A172 (cell line): Measurements from ENCODE around the gene ZMAT5. TPM values are rescaled to one million over a fixed set of nuclear protein-coding genes. Genes with fewer than 3 reads are reported as not detected.
A peak's percentile ranks its signal among the peaks of the same experiment; 100 is the strongest.

Experiments used
- DNase-seq: peaks from one replicate; pipeline ENCODE4 v3.0.0-alpha.2; 2015; ENCODE audit warnings: low spot score
- total RNA-seq: library from RNA; depleted of rRNA; stranded (reverse); fragments of >200 nt; shearing (Covaris generic); gene quantifications from 2 replicates; pipeline ENCODE4 v1.2.3, GENCODE V29; 2014

Gene ZMAT5
- total RNA-seq, 1 experiment from 2014 or later = 12.0 TPM

- no peak for DNase-seq
Measured at GRCh38 chr22:29731058-29731850, 35.6 kb downstream of the ZMAT5 start.

- no peak for DNase-seq
Measured at GRCh38 chr22:29729161-29729560, 37.6 kb downstream of the ZMAT5 start.

DNA sequence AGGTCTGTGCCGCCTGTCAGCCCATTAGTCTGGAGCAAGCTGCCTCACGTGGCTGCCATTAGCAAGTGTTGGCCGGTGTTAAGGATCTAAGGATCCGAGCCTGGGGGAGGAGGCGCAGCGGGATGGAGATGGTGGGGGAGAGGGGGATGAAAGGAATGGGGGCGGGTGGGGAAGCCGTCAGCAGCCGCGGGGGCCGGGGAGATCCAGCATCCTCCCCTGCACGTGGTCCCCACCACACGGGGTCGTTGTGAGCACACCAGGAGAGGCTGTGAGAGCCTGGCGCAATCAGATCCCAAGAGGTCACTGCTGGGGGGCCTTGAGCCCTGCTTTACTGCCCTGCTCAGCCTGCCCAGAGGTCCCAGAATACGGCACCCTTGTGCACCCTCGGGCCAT is 39.7 kb downstream of the ZMAT5 start:
- DNase-seq = no peak

GRCh38 chr22:29726512-29727130 is 40.2 kb downstream of the ZMAT5 start:
- no peak for DNase-seq

DNA sequence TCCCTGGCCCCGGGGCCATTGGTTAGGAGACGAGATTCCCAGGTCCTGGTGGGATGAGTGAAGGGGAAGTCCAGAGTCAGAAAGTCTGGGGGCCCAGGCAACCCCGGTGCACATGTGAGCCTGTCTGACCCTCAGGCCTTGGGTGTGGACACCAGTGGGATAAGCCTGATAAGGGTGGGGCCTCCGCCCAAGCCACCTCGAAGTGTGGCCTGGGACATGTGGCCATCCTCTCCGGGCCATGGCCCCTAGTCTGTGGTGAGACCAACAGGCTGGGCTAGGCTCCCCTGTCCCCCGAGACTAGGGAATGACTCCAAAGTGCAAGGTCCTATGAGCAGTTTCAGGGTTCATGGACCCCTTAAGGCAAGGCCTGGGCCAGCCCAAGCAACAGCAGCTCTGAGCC is 40.7 kb downstream of the ZMAT5 start:
- no peak for DNase-seq

DNA sequence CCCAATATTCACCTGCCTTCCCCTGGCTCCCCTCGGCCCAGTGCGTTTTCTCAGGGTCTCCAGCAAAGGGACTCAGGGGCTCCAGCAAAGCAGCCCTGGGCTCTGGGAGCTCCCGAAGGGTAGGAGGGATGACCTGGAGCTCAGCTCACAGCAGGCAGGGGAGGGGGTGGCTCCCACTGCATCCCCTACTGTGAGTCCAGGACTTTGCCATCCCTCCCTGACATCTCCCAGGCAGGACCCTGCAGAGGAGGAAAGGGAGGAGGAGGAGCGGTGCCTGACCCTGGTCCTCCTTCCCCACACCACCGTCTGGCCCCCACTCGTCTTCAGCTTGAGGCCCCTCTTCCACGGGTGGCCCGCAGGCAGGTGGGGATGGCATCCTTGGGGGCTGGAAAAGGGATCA is 42.0 kb downstream of the ZMAT5 start:
- DNase-seq = no peak

GRCh38 chr22:29723766-29724165 is 43.0 kb downstream of the ZMAT5 start:
- no peak for DNase-seq

DNA sequence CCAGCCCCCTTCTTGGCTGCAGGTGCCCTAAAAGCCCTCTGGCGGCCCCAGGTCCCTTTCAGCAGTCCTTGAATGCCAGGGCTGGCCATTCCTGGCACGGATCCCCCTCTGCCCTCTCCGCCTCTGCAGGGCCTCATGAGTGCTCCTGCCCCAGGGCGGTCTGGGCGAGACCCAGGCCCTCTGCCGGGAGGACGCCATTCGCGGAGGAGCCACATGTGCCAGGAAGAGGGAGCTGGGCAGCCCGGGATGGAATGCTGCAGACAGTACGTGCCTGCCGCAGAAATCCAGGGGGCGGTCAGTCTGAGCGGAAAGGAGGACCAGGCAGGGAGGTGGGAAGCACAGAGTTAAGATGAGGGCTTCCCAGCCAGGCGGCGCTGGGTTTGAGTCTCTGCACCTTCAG is 44.2 kb downstream of the ZMAT5 start:
- no peak for DNase-seq

GRCh38 chr22:29722151-29722550 is 44.7 kb downstream of the ZMAT5 start:
- peak; percentile 44 for DNase-seq

GRCh38 chr22:29720811-29721323 is 45.9 kb downstream of the ZMAT5 start:
- no peak for DNase-seq

- no peak for DNase-seq
Measured at GRCh38 chr22:29719899-29720645, 46.7 kb downstream of the ZMAT5 start, which contains the start of gene CABP7. Gene CABP7, plus strand, starts transcription at chr22:29720003. Its CDS starts 422 bp downstream, at chr22:29720425.

DNA sequence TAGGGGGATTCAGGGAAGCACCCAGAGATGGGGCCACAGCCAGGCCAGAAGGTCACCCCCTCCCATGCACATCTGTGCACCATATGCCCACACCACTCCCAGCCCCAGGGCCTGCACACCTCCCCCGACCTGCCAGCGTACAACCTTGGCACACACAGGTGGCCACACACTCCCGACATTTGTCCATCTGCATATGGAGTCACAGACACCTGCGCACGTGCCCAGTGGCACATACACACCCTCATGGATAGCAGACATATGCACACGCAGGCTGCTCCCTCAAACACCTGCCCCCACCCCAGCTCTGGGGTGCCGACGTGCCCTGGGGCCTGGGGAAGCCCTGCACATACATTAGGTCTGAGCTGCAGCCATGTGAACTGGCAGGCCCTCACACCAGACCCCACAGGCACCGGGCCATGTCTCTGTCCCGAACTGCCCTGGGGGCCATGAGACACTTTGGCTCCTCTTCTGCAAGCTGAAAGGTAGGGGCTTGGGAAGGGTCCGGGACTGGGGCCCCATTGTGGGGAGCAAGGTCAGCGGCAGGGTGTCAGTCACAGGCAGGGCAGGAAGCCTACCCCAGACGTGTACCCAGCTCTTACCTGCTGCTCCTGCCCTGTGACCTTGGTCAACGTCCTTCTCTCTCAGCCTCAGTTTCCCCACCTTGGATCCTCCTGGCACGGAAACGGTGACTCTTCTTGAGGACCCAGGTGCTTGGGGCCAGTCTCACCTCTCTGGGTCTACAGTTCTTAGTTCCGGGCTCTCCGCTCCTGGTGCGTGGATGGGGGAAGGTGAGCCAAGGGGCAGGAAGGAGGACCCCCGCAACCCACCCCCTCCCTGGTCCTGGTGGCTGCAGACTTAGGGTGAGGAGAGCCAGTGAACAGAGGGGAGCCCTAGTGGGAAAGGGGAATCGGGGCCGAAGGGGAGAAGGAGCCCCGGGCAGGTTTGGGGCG is 47.6 kb downstream of the ZMAT5 start:
- no peak for DNase-seq

DNA sequence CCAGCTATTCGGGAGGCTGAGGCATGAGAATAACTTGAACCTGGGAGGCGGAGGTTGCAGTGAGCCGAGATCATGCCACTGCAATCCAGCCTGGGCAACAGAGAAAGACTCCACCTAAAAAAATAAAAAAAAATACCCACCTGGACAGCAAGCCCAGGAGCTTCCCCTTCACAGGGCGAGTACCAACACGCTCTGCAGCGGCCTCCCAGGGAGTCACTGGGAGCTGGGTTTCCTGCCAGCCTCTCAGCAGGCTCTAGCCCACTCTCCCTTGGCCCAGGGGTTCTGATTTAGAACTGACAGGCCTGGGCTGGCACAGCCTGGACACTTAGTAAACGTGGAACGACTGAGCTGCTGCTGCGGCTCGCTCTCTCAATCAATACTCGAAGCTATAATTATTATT is 49.0 kb downstream of the ZMAT5 start:
- DNase-seq = no peak

DNA sequence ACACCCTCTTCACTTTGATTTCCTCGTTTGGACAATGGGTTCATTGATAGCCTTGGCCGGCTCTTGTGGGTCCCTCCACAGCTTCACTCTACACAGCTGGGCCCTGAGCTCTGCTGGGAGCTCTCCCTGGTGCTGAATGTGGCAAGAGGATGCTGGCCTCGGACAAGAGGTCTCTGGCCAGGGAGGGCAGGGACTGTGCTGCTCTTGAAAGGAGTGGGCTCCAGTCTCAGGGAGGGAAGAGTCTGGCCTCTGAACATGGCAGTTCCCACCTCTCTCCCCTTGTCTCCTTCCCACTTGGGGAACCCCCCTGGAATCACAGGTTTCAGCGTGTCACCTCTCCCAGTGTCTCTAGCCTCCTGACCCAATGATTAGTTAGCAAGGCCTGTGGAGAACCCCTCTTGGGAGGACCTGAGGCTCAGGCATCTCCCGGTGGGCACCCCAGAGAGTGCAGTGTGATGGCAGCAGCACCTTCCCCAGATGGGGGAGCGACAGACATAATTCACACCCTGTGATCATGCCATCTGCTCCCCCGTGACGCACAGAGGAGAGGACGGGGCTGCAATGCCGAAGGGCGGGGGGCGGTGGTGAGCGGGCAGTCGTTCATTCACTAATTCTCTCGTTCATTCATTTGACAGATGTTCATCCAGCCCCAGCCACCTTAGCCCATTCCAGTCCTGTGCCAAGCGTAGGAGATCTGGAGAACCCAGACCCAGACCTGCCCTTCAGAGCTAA is 49.8 kb downstream of the ZMAT5 start:
- DNase-seq = peak; percentile 50

GRCh38 chr22:29715705-29716104 is 51.1 kb downstream of the ZMAT5 start:
- DNase-seq = no peak

DNA sequence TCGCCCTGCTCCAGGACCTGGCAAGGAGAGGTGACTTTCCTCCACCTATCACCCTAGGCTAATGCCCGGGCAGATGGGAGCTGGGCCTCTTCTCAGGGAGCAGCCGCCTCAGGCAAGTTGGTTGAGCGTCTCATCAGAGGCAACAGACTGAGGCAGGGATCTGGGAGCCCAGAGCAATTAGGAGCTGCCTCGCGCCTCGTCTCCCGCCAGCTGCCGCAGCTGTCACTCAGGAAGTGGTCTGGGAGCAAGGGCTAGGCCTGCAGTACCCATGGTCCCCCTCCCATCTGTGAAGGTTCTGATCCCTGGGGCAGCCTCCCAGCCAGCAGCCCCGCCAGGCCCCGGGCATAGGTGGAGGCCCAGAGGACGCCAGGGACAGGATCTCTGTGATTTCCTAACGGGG is 51.6 kb downstream of the ZMAT5 start:
- DNase-seq = no peak

- DNase-seq = no peak
Measured at GRCh38 chr22:29713156-29713727, 53.6 kb downstream of the ZMAT5 start.

DNA sequence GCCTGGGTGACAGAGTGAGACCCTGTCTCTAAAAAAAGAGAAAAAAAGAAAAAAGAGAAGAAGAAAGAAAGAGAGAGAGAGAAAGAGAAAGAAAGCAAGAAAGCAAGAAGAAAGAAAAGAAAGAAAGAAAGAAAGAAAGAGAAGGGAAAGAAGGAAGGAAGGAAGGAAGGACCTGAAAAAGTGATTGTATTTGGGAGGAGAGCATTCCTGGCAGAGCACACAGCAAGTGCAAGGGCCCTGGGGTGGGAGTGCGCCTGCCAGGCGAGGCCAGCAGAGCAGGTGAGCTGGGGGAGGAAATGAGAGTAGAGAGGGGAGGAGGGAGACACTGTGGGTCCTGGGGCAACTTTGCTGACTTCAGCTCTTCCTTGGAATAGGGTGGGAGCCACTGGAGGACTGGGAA is 54.7 kb downstream of the ZMAT5 start:
- no peak for DNase-seq

DNA sequence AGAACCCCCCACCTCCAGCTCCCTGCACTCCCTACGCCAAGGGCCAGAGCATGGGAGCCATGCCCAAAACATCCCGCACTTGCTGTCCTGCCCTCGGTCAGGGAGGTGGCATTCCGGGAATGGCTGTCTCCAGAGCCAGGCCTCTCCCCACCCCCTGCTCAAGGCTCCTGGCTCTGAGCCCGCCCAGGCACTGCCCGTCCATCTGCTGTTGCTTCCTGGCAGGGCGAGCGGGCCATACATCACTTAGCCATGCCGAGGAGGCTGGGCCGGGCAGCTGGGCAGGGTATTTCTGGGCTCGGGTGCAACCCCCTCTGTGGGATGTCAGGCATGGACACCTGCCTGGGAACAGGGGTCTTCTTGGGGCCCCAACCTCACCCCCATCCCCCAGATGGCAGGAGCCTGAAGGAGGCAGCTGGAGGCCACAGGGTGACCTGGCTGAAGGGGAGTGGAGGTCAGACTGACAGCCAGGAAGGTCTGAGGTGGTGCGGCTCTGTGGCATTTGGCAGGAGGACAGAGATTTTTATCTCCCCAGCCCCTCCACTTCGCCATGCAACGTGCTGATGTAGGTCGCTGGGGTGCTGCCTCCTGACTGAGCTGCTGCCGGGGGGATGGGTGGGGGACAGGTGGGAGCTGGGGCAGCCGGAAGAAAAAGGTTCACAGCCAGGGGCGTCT is 55.7 kb downstream of the ZMAT5 start:
- DNase-seq = peak; percentile 63

DNA sequence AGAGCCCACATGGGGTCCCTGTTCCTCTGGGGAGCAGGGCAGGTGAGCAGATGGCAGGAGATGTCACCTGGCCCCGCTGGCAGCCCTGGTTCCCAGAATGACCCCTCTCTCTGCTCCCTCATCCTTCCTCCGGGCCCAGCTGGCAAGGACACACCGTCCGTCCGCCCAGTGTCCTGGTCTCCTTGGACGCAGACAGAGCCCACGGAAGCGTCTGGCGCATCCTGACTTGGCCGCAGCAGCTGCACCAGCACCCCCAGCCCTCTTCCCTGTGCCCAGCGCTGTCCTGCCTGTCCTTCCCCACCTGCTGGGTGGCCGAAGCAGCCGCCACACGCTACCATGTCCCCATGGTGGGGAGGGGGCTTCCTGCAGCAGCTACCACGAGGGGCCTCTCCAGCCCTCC is 56.6 kb downstream of the ZMAT5 start:
- DNase-seq = no peak
